IPS DF 4.7 (cell line): ENCODE data around the gene SYNGR1.
"Not testable (repeated sequence)": the region's sequence is repeated elsewhere in the genome, so short reads cannot be mapped to it uniquely, and the experiment has no call there.

ENCODE experiments used
- DNase-seq: peaks from one replicate; pipeline ENCODE4 v3.0.0-alpha.2; 2013; ENCODE audit warnings: low spot score; ENCODE audit errors: extremely low read depth

The SYNGR1 gene

GRCh38 chr22:39316440-39317083 is 33.2 kb upstream of the SYNGR1 start:
- no peak for DNase-seq

GRCh38 chr22:39317084-39317774 is 32.6 kb upstream of the SYNGR1 start:
- no peak for DNase-seq

GRCh38 chr22:39317775-39318506 is 31.9 kb upstream of the SYNGR1 start:
- no peak for DNase-seq

GRCh38 chr22:39318507-39319283 is 31.1 kb upstream of the SYNGR1 start:
- no peak for DNase-seq

- no peak for DNase-seq
Observed at GRCh38 chr22:39319284-39320022, 30.3 kb upstream of the SYNGR1 start, which contains the start of gene RPL3. TSS of gene RPL3 (minus strand) at chr22:39319623. CDS start at chr22:39319597, 26 bp downstream.

- DNase-seq = not testable (repeated sequence)
Observed at GRCh38 chr22:39320616-39321029, 29.2 kb upstream of the SYNGR1 start.

- DNase-seq = no peak
Observed at GRCh38 chr22:39325392-39325932, 24.3 kb upstream of the SYNGR1 start.

- no peak for DNase-seq
Observed at GRCh38 chr22:39327995-39328754, 21.6 kb upstream of the SYNGR1 start.

- DNase-seq = not testable (repeated sequence)
Observed at GRCh38 chr22:39330553-39330952, 19.2 kb upstream of the SYNGR1 start.

GRCh38 chr22:39332441-39333064 is 17.2 kb upstream of the SYNGR1 start:
- no peak for DNase-seq

- no peak for DNase-seq
Observed at GRCh38 chr22:39336411-39336810, 13.4 kb upstream of the SYNGR1 start.

- DNase-seq = not testable (repeated sequence)
Observed at GRCh38 chr22:39339775-39340174, 10.0 kb upstream of the SYNGR1 start.

- DNase-seq = no peak
Observed at GRCh38 chr22:39341179-39341578, 8.6 kb upstream of the SYNGR1 start.

GRCh38 chr22:39343259-39344045 is 6.3 kb upstream of the SYNGR1 start:
- no peak for DNase-seq

GRCh38 chr22:39344046-39344390 is 5.8 kb upstream of the SYNGR1 start:
- no peak for DNase-seq

GRCh38 chr22:39345231-39345630 is 4.6 kb upstream of the SYNGR1 start:
- no peak for DNase-seq

- no peak for DNase-seq
Observed at GRCh38 chr22:39348909-39349505, 784 bp upstream of the SYNGR1 start.

- no peak for DNase-seq
Observed at GRCh38 chr22:39349506-39349966, 255 bp upstream of the SYNGR1 start.
